RKO (cell line): Measurements from ENCODE around the gene PRKN.
"Not testable (repeated sequence)": the region's sequence is repeated elsewhere in the genome, so short reads cannot be mapped to it uniquely, and the experiment has no call there.

ENCODE experiments used
- DNase-seq: peaks from one replicate; pipeline ENCODE4 v3.0.0-alpha.2; 2016; ENCODE audit warnings: low spot score

The PRKN gene

DNA sequence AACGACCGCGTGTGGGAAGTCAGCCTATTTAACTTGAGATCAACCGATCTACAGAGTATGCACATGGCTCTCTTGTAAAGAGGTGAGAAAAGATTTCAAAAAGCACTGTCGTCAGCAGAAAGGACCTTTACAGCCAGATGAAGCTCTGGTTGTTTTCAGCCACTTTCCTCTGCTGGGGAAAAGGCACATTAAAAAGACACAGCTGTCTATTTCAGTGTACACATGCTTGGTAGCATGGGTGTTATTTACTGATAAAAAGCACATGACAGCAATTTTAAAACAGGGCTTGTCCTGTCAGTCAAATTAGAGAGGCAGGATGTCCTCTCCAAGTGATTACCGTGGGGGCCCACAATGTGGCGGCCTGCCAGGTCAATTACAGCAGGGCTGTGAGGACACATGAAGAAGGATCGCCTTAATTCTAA, 188.9 kb downstream of the PRKN start:
- DNase-seq = no peak

DNA sequence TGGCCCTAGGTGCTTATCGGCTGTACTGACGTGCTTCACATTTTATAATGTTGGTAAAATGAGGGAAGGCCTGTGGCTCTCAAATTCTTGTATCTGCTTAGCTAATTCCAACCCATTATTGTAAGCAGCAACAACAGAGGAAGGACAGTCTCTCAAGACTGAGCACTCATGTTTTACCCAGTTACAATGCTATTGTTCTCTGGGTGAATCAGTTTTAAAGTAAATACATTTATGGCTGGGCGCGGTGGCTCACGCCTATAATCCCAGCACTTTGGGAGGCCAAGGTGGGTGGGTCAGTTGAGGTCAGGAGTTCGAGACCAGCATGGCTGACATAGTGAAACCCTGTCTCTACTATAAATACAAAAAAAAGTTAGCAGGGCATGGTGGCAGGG, 194.6 kb downstream of the PRKN start:
- no peak for DNase-seq

GRCh38 chr6:162532283-162533008, 195.1 kb downstream of the PRKN start:
- DNase-seq = no peak

GRCh38 chr6:162531391-162531790, 196.2 kb downstream of the PRKN start:
- DNase-seq = not testable (repeated sequence)

- no peak for DNase-seq
These were observed 199.0 kb downstream of the PRKN start for GRCh38 chr6:162528538-162528937.

DNA sequence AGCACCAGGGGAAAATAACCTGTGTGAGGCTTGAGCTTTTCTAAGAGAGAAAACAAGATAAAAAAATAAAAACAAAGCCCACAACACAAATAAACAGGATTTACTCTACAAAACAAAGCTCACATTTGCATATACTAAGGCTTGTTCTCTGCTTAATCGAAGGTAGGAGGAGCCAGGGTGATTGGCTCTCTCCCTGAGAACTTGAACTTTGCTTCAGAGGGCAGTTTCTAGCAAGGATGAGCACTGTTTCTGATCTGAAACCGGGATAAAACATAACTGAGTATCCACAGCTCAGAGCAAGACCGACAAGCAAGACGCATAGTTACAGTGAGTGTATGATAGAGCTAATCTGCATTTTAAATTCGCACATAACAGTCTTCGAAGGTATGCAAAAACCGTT, 200.6 kb downstream of the PRKN start:
- DNase-seq = no peak

GRCh38 chr6:162525181-162525580, 202.4 kb downstream of the PRKN start:
- no peak for DNase-seq

GRCh38 chr6:162512744-162513143, 214.8 kb downstream of the PRKN start:
- no peak for DNase-seq

GRCh38 chr6:162497389-162497788, 230.2 kb downstream of the PRKN start:
- no peak for DNase-seq

DNA sequence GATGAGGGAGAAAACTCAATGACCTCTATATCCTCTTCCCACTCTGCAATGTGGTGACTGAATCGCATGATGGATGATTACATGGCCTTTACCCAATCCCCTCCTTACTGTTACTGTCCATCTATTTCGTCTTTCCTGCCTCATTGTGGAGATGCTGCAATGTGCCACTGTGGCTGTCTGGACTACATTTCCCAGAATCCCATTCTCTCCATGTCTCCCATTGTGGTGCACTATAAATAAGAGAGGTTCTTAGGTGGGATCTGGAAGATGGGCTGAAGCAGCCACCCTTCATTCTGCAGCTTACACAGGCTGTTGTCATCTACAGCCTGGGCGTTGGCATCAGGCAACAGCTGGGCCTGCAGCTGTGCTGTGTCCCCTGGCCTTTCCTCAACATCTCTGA, 233.6 kb downstream of the PRKN start:
- DNase-seq = no peak

GRCh38 chr6:162491637-162492036, 235.9 kb downstream of the PRKN start:
- no peak for DNase-seq

DNA sequence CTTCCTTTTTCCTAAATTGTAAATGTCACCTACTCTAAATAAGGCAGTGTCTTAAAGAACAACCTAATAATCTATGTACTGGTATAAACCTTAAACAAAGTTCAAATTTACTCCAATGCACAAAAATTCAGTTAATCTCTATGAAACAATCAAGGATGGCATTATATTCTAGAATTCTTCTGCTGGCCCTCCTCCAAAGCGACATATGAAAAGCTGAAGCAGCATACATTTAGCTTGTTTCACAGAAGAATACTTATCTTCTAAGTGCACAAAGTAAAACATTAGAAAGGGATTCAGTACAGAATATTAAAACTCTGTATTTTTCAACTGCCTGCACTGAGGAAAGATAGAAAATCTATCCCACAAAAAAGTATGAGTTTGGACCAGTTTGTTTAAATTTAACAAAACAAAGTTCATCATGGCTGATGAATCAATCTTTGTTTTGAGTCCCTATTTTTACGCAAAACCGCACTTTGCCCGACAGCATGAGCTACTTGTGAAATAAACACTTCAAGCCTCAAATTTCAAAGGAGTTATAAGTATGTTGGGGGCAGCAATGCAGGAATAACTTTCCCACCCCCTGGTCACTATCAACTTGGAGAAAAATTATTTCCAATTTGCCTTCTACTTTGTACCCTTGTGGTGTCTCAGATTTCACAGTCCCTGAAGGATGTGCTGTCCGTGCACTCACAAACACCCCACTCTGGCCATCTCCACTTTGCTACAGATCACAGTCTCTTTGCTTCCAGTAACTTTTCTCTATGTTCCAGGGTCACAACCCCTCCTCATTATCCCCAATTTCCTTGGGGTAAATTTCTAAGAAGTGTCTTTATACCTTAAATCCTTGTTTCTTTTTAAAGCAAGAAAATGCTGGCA, 238.2 kb downstream of the PRKN start:
- no peak for DNase-seq

DNA sequence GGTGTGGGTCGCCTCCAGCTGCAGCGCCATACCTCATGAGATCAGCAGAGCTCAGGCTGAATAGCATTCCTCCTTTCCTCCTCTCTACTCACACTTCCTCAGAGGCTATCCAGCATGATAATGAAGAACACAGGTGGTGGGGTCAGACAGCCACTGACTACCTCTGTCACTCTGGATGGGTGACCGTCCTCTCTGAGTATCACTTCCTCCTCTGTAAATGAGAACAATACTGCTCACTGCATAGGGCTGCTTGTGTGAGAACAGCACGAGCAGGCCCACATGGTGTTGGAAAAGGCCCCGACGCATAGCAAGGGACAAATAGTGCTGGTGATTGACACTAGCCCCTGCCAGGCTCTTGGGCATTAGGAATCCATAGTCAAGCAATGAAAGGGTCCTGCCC, 239.1 kb downstream of the PRKN start:
- no peak for DNase-seq

- no peak for DNase-seq
These were observed 242.1 kb downstream of the PRKN start for GRCh38 chr6:162485464-162485863.

DNA sequence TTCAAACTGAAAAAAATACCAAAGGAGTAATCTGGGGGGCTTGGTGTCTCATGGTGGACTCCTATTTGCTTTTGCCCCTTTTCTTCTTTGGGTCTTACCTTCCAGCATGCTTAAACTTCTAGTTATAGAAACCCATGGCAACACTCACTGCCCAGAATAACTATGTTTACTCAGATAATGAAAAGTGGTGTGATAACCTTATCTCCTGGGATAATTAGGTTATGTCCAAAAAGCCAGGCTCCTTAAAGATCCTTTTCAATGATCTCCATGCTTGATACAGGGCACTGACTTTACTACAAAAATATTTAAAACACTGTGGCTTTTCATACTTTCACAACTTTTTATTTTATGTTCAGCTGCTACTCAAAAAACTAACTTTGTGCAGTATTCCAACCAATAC, 245.6 kb downstream of the PRKN start:
- DNase-seq = no peak

DNA sequence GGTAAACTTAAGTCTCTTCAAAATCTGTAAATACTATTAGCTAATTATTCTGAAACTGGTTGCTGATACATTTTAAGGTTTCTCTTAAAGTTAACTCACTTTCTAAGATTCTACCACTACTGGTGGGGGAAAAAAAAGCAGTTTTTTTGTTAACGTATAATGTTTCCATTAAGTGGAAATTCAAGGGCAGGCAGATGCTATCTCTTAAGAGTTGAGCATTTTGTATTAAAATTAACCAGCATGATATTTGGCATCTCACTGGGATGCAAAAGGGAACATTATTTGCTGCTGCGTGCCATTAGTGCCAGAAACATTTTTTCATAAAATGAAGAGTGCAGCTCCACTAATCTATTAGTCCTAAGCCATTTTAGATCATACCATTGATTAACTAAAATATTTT, 246.2 kb downstream of the PRKN start:
- no peak for DNase-seq

- DNase-seq = no peak
These were observed 249.3 kb downstream of the PRKN start for GRCh38 chr6:162478192-162478671.

GRCh38 chr6:162474722-162475121, 252.8 kb downstream of the PRKN start:
- no peak for DNase-seq

- no peak for DNase-seq
These were observed 255.7 kb downstream of the PRKN start for GRCh38 chr6:162471842-162472241.

DNA sequence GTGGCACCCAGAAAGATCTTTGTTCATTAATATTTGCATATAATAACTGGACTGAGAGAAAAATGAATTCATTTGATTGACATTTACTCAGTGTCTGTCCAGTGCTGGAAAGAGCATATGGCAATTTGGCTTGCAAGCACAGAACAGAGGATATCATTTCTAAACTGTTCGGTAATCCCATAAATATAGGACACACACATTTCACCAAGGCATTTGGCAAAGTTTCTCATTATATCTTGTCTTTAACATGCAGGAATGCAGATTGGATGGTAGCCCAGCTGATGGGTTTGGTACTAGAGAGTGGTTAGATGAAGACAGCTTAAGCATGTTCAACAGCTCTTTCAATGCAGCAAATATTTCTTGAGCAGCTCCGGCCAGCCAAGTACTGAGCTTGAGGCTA, 259.2 kb downstream of the PRKN start:
- DNase-seq = no peak

DNA sequence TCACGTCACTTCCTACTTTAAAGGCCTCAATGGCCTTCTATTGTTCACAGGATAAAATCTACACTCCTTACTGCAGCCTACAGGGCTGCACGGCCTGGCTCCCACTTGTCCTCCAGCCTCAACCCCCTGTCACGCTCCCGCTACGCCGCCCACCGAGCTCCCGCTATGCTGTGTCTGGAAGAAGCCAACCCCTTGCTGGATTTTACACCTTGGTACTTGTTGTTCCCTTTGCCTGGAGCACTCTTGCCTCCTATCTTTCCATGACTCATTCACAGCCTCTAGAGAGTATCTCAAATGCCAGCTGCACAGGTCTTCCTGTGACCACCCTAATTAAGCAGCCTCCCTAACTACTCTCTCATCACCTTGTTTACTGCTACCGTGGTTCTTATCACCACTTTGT, 259.9 kb downstream of the PRKN start:
- no peak for DNase-seq

GRCh38 chr6:162463576-162463975, 264.0 kb downstream of the PRKN start:
- no peak for DNase-seq

- DNase-seq = no peak
These were observed 267.6 kb downstream of the PRKN start for GRCh38 chr6:162459985-162460384.
